ENCODE measurements around the gene PGM2. TPM values are rescaled to one million over a fixed set of nuclear protein-coding genes. Genes with fewer than 3 reads are reported as not detected.

The PGM2 gene
- total RNA-seq, 1 experiment from 2014 or later: 28.6 TPM

DNA sequence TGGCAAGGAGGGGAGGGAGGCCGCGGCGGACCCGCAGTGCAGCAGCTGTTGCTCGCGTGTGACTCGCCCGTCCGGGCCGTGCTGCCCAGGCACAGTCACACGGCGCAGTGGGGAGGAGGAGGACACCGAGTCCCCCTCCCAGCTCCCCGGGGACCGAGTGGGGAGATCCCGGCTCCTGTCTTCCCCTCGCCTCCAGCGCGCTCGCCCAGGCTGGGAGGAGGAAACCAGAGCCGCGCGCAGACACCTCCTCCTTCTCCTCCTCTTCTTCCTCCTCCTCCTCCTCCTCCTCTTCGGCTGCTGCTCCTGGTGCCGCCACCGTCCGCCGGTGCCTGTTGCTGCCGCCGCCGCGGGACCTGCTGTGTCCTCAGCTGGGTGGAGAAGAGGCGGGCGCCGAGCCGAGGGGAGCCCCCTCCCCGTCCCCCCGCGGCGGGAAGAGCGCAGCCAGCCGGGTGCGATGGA, 64.3 kb downstream of the PGM2 start, which contains the start of gene TBC1D1:
TBC1D1 (plus strand) TSS at position 284 of the 459 bp plus-strand sequence. CDS start 11,012 bp downstream, outside the sequence.
- H3K79me2 ChIP-seq (ENCODE audit: low read length): no peaks in the 10 kb centered on the region
- H2AFZ ChIP-seq (ENCODE audit: low read length): peak within 1 kb of the TSS; percentile 64
- no peaks in the 10 kb centered on the region for H3K27me3 ChIP-seq (ENCODE audit: low read length)
- no peaks in the 10 kb centered on the region for H3K4me1 ChIP-seq (ENCODE audit: insufficient read depth, low read length)
- H3F3A ChIP-seq (ENCODE audit: low read length, unreplicated experiment): no peaks in the 10 kb centered on the region
- H3K4me2 ChIP-seq (ENCODE audit: low read length): peak within 1 kb of the TSS; percentile 84
- intact Hi-C loops (cut with micrococcal nuclease): loop anchor here (1.0 to 10.0 kb wide), 4 partner anchors 64 to 144 kb away; partner anchors contain the start of gene PGM2
- no peaks in the 10 kb centered on the region for H3K9me3 ChIP-seq (ENCODE audit: low read length)
- no peaks in the 10 kb centered on the region for H3K9me2 ChIP-seq (replicated peaks; ENCODE audit: low read length)
- no TSS peak for BruUV-seq (replicated peaks)
- H3K9ac ChIP-seq (ENCODE audit: low read length): no peak within 1 kb of the TSS
- H3K36me3 ChIP-seq (ENCODE audit: low read depth, low read length): no peaks in the 10 kb centered on the region
- POLR2A ChIA-PET (ENCODE audit: unreplicated experiment): no interaction called here
- no peak for TF ChIP-seq EZH2 (IDR thresholded peaks at IDR 0.05; ENCODE audit: low read length, unreplicated experiment)
- TF ChIP-seq EZH2phosphoT487 (IDR thresholded peaks at IDR 0.05; ENCODE audit: borderline replicate concordance, low read length): no peak
- TF ChIP-seq, protein P1, sequence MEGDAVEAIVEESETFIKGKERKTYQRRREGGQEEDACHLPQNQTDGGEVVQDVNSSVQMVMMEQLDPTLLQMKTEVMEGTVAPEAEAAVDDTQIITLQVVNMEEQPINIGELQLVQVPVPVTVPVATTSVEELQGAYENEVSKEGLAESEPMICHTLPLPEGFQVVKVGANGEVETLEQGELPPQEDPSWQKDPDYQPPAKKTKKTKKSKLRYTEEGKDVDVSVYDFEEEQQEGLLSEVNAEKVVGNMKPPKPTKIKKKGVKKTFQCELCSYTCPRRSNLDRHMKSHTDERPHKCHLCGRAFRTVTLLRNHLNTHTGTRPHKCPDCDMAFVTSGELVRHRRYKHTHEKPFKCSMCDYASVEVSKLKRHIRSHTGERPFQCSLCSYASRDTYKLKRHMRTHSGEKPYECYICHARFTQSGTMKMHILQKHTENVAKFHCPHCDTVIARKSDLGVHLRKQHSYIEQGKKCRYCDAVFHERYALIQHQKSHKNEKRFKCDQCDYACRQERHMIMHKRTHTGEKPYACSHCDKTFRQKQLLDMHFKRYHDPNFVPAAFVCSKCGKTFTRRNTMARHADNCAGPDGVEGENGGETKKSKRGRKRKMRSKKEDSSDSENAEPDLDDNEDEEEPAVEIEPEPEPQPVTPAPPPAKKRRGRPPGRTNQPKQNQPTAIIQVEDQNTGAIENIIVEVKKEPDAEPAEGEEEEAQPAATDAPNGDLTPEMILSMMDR (conservative IDR thresholded peaks at IDR 0.05; ENCODE audit: low read depth, low read length): no peak
- no peak within 1 kb of the TSS for H3K27ac ChIP-seq (ENCODE audit: low read length)
- peak; percentile 60 for ATAC-seq
- H4K20me1 ChIP-seq (ENCODE audit: low read length): no peaks in the 10 kb centered on the region
- CTCF ChIA-PET: no interaction called here
- no peak for DNase-seq
- peak within 1 kb of the TSS; percentile 69 for H3K4me3 ChIP-seq (ENCODE audit: low read length)

DNA sequence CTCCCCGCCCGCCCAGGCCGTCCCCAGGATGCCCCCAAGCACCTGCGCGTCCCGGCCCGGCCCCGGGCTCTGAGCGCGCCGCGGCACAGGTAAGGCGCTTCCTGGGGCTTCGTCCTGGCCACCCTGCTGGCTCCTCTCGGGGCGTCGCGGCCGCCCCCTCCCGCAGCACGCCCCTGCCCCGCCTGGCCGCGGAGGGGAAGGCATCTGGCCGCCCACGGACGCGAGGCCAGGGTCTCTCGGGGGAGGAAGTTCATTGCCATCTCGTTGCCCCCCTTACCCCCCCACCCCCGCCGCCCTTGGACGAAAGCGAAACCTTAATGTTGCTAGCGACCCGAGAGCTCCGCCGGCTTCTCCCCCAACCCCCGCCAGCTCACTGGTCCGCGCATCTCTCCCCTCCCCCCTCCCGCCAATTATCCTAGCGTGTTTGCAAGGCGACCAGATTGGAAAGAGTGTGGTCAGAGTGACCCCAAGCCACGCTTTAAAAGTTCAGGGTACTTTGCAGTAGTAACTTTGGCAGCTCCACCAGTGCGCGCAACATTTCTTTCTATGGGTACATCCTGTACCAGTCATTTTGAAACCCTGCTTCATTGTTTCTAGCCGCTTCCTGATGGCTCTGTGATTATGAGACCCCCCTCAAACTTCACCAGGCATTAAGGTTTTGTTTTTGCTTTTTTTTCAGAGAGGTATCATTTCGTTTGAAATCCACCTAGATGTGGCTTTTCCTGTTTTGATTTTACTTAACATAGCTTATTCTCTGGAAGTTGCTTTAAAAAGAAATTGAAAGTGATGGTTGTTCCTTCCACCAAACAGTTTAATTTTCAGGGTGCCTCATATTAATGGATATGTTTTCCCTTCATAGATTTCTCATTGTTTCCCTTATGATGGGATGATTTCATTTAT, 65.0 kb downstream of the PGM2 start:
- TF ChIP-seq EZH2phosphoT487 (IDR thresholded peaks at IDR 0.05; ENCODE audit: borderline replicate concordance, low read length): no peak
- TF ChIP-seq, protein P1 (conservative IDR thresholded peaks at IDR 0.05; ENCODE audit: low read depth, low read length): no peak
- TF ChIP-seq EZH2 (IDR thresholded peaks at IDR 0.05; ENCODE audit: low read length, unreplicated experiment): no peak
- H3K9me2 ChIP-seq (replicated peaks; ENCODE audit: low read length): no peaks in the 10 kb centered on the region
- H3K79me2 ChIP-seq (ENCODE audit: low read length): no peaks in the 10 kb centered on the region
- peak overlapping the region; percentile 84 for H3K4me2 ChIP-seq (ENCODE audit: low read length)
- no peaks in the 10 kb centered on the region for H3K27me3 ChIP-seq (ENCODE audit: low read length)
- intact Hi-C loops (cut with micrococcal nuclease): loop anchor here (1.0 to 10.0 kb wide), 3 partner anchors 65 to 144 kb away; partner anchors contain the start of gene PGM2
- no peaks in the 10 kb centered on the region for H3K9me3 ChIP-seq (ENCODE audit: low read length)
- H3K27ac ChIP-seq (ENCODE audit: low read length): no peak overlapping the region
- peak; percentile 40; the same call in 1 of the 2 replicates for ATAC-seq
- H3F3A ChIP-seq (ENCODE audit: low read length, unreplicated experiment): no peaks in the 10 kb centered on the region
- H3K9ac ChIP-seq (ENCODE audit: low read length): no peak overlapping the region
- no TSS peak for BruUV-seq (replicated peaks)
- no peaks in the 10 kb centered on the region for H3K36me3 ChIP-seq (ENCODE audit: low read depth, low read length)
- H3K4me3 ChIP-seq (ENCODE audit: low read length): peak overlapping the region; percentile 69
- ChIA-PET CTCF (no interaction called here), POLR2A (ENCODE audit: unreplicated experiment) (interaction anchor here (0.6 to 0.7 kb wide), 2 partner anchors 87 to 143 kb away, joined by 3 to 11 read pairs; no protein-coding TSS in a partner anchor)
- DNase-seq: no peak
- H2AFZ ChIP-seq (ENCODE audit: low read length): peak overlapping the region; percentile 64
- H3K4me1 ChIP-seq (ENCODE audit: insufficient read depth, low read length): no peaks in the 10 kb centered on the region
- H4K20me1 ChIP-seq (ENCODE audit: low read length): no peaks in the 10 kb centered on the region
